NOMO-1 treated with dmso at 0.1 percent for 144 hours (cell line): ENCODE data around the gene BCL2L2.
A peak's percentile ranks its signal among the peaks of the same experiment; 100 is the strongest.
"Not testable (repeated sequence)": the region's sequence is repeated elsewhere in the genome, so short reads cannot be mapped to it uniquely, and the experiment has no call there.

ENCODE experiments used
- DNase-seq: peaks from one replicate; lab custom pipeline; 2025; ENCODE audit not compliant: unreplicated experiment; lab: John Stamatoyannopoulos, UW

The BCL2L2 gene

GRCh38 chr14:23306412-23307145, at the start of gene BCL2L2:
Gene BCL2L2, plus strand, starts transcription at chr14:23306833. Its CDS starts 935 bp downstream, at chr14:23307768.
- DNase-seq = peak; percentile 68

GRCh38 chr14:23258256-23258655, 48.4 kb upstream of the BCL2L2 start:
- no peak for DNase-seq

GRCh38 chr14:23259426-23259825, 47.2 kb upstream of the BCL2L2 start:
- no peak for DNase-seq

- not testable (repeated sequence) for DNase-seq
Measured at GRCh38 chr14:23260849-23261248, 45.8 kb upstream of the BCL2L2 start.

GRCh38 chr14:23269193-23269592, 37.4 kb upstream of the BCL2L2 start:
- DNase-seq = no peak

GRCh38 chr14:23275412-23275811, 31.2 kb upstream of the BCL2L2 start:
- no peak for DNase-seq

- no peak for DNase-seq
Measured at GRCh38 chr14:23277189-23277588, 29.4 kb upstream of the BCL2L2 start.

GRCh38 chr14:23277928-23278327, 28.7 kb upstream of the BCL2L2 start:
- not testable (repeated sequence) for DNase-seq

- no peak for DNase-seq
Measured at GRCh38 chr14:23281247-23281646, 25.4 kb upstream of the BCL2L2 start.

- DNase-seq = peak; percentile 24
Measured at GRCh38 chr14:23284654-23285529, 21.7 kb upstream of the BCL2L2 start.

- no peak for DNase-seq
Measured at GRCh38 chr14:23285530-23286019, 21.1 kb upstream of the BCL2L2 start.

- DNase-seq = peak; percentile 96
Measured at GRCh38 chr14:23286020-23286901, 20.4 kb upstream of the BCL2L2 start, which contains the start of gene HOMEZ. Gene HOMEZ, minus strand, starts transcription at chr14:23286132. Its CDS starts 180 bp downstream, at chr14:23285952.

GRCh38 chr14:23286902-23287479, 19.6 kb upstream of the BCL2L2 start:
- no peak for DNase-seq

GRCh38 chr14:23294734-23295561, 11.7 kb upstream of the BCL2L2 start:
- DNase-seq = peak; percentile 10

GRCh38 chr14:23296012-23296777, 10.4 kb upstream of the BCL2L2 start:
- DNase-seq = no peak

- no peak for DNase-seq
Measured at GRCh38 chr14:23297096-23297495, 9.5 kb upstream of the BCL2L2 start.

- no peak for DNase-seq
Measured at GRCh38 chr14:23297611-23298277, 8.9 kb upstream of the BCL2L2 start.

GRCh38 chr14:23299211-23299957, 7.2 kb upstream of the BCL2L2 start:
- no peak for DNase-seq
